ENCODE results near the gene ADGRB2.

Gene ADGRB2

GRCh38 chr1:31749785-31750735 is 14.1 kb downstream of the ADGRB2 start:
- DNase-seq (ENCODE audit: low read depth, low spot score): no peak

GRCh38 chr1:31748365-31748764 is 15.8 kb downstream of the ADGRB2 start:
- DNase-seq (ENCODE audit: low read depth, low spot score): no peak

GRCh38 chr1:31747304-31747703 is 16.8 kb downstream of the ADGRB2 start:
- DNase-seq (ENCODE audit: low read depth, low spot score): no peak

GRCh38 chr1:31746687-31747086 is 17.5 kb downstream of the ADGRB2 start:
- DNase-seq (ENCODE audit: low read depth, low spot score): no peak

GRCh38 chr1:31745946-31746670 is 18.0 kb downstream of the ADGRB2 start:
- DNase-seq (ENCODE audit: low read depth, low spot score): no peak

GRCh38 chr1:31745096-31745945 is 18.8 kb downstream of the ADGRB2 start:
- DNase-seq (ENCODE audit: low read depth, low spot score): no peak

- no peak for DNase-seq (ENCODE audit: low read depth, low spot score)
These were observed 19.8 kb downstream of the ADGRB2 start for GRCh38 chr1:31744165-31744888.

GRCh38 chr1:31742462-31743212 is 21.5 kb downstream of the ADGRB2 start:
- DNase-seq (ENCODE audit: low read depth, low spot score): no peak

GRCh38 chr1:31739346-31739745 is 24.8 kb downstream of the ADGRB2 start:
- no peak for DNase-seq (ENCODE audit: low read depth, low spot score)

- DNase-seq (ENCODE audit: low read depth, low spot score): no peak
These were observed 27.5 kb downstream of the ADGRB2 start for GRCh38 chr1:31736675-31737074.

GRCh38 chr1:31735571-31735970 is 28.6 kb downstream of the ADGRB2 start:
- no peak for DNase-seq (ENCODE audit: low read depth, low spot score)

- DNase-seq (ENCODE audit: low read depth, low spot score): no peak
These were observed 29.5 kb downstream of the ADGRB2 start for GRCh38 chr1:31734582-31735107.

- DNase-seq (ENCODE audit: low read depth, low spot score): no peak
These were observed 30.5 kb downstream of the ADGRB2 start for GRCh38 chr1:31733389-31734219.

GRCh38 chr1:31732751-31733289 is 31.3 kb downstream of the ADGRB2 start:
- no peak for DNase-seq (ENCODE audit: low read depth, low spot score)

- no peak for DNase-seq (ENCODE audit: low read depth, low spot score)
These were observed 31.8 kb downstream of the ADGRB2 start for GRCh38 chr1:31732343-31732742.

GRCh38 chr1:31731049-31731565 is 33.0 kb downstream of the ADGRB2 start:
- DNase-seq (ENCODE audit: low read depth, low spot score): no peak

GRCh38 chr1:31730336-31731048 is 33.6 kb downstream of the ADGRB2 start:
- no peak for DNase-seq (ENCODE audit: low read depth, low spot score)

GRCh38 chr1:31727849-31728248 is 36.3 kb downstream of the ADGRB2 start:
- DNase-seq (ENCODE audit: low read depth, low spot score): no peak
